Measurements from ENCODE around the gene MTRF1L.
"Not testable (repeated sequence)": the region's sequence is repeated elsewhere in the genome, so short reads cannot be mapped to it uniquely, and the experiment has no call there.

The MTRF1L gene

DNA sequence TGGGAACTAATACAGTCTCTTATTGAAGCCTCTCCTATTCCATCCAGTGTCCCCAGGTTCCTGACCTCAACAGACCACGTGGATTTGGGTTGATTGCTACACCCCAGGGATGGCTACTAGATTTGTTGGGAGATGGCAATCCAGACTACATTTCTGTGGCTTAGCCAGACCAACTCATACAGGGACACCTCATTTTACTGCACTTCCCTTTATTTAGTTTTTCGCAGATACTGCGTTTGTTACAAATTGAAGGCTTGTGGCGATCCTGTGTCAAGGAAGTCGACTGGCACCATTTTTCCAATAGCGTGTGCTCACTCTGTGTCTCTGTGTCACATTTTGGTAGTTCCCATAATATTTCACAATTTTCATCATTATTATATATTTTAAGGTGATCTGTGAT is 10.3 kb upstream of the MTRF1L start:
- in situ Hi-C loops (cut with HindIII; ENCODE audit: low pct_ligation_motif_present, low sequenced_read_pairs): no loop called here
- Histone ChIP-seq H3K4me3 (ENCODE audit: low read depth, low read length) (no peak overlapping the region), H3K27ac (no peak overlapping the region)

GRCh38 chr6:153003366-153003690 is 819 bp upstream of the MTRF1L start:
- TF ChIP-seq, protein P1, sequence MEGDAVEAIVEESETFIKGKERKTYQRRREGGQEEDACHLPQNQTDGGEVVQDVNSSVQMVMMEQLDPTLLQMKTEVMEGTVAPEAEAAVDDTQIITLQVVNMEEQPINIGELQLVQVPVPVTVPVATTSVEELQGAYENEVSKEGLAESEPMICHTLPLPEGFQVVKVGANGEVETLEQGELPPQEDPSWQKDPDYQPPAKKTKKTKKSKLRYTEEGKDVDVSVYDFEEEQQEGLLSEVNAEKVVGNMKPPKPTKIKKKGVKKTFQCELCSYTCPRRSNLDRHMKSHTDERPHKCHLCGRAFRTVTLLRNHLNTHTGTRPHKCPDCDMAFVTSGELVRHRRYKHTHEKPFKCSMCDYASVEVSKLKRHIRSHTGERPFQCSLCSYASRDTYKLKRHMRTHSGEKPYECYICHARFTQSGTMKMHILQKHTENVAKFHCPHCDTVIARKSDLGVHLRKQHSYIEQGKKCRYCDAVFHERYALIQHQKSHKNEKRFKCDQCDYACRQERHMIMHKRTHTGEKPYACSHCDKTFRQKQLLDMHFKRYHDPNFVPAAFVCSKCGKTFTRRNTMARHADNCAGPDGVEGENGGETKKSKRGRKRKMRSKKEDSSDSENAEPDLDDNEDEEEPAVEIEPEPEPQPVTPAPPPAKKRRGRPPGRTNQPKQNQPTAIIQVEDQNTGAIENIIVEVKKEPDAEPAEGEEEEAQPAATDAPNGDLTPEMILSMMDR (IDR thresholded peaks at IDR 0.05; ENCODE audit: low read depth, low read length, missing control alignments): no peak
- no peak for DNase-seq
- in situ Hi-C loops (cut with HindIII; ENCODE audit: low pct_ligation_motif_present, low sequenced_read_pairs): no loop called here

More for the DNA sequence above, 10.3 kb upstream of the MTRF1L start:
- no peak for DNase-seq
- H3K36me3 ChIP-seq (replicated peaks): no peaks in the 10 kb centered on the region
- no peaks in the 10 kb centered on the region for H3K27me3 ChIP-seq (replicated peaks)
- TF ChIP-seq, protein P1 (IDR thresholded peaks at IDR 0.05; ENCODE audit: low read depth, low read length, missing control alignments): no peak

GRCh38 chr6:153001767-153002612 is 519 bp downstream of the MTRF1L start:
- Histone ChIP-seq H3K4me3 (ENCODE audit: low read depth, low read length) (peak overlapping the region; percentile 75), H3K27me3 (replicated peaks) (no peaks in the 10 kb centered on the region), H3K36me3 (replicated peaks) (peaks cover 8% of the 10 kb centered on the region), H3K27ac (peak overlapping the region; percentile 96)
- TF ChIP-seq, protein P1 (IDR thresholded peaks at IDR 0.05; ENCODE audit: low read depth, low read length, missing control alignments): no peak
- no peak for DNase-seq
- in situ Hi-C loops (cut with HindIII; ENCODE audit: low pct_ligation_motif_present, low sequenced_read_pairs): no loop called here

More at GRCh38 chr6:153003366-153003690, 819 bp upstream of the MTRF1L start:
- peak overlapping the region; percentile 96 for H3K27ac ChIP-seq
- H3K4me3 ChIP-seq (ENCODE audit: low read depth, low read length): peak overlapping the region; percentile 75
- peaks cover 3% of the 10 kb centered on the region for H3K36me3 ChIP-seq (replicated peaks)
- no peaks in the 10 kb centered on the region for H3K27me3 ChIP-seq (replicated peaks)

GRCh38 chr6:153000790-153001189 is 1.7 kb downstream of the MTRF1L start:
- in situ Hi-C loops (cut with HindIII; ENCODE audit: low pct_ligation_motif_present, low sequenced_read_pairs); H3K27ac ChIP-seq; H3K27me3 ChIP-seq (replicated peaks); DNase-seq: not testable (repeated sequence)
- H3K36me3 ChIP-seq (replicated peaks): peaks cover 11% of the 10 kb centered on the region
- peak overlapping the region; percentile 75 for H3K4me3 ChIP-seq (ENCODE audit: low read depth, low read length)

DNA sequence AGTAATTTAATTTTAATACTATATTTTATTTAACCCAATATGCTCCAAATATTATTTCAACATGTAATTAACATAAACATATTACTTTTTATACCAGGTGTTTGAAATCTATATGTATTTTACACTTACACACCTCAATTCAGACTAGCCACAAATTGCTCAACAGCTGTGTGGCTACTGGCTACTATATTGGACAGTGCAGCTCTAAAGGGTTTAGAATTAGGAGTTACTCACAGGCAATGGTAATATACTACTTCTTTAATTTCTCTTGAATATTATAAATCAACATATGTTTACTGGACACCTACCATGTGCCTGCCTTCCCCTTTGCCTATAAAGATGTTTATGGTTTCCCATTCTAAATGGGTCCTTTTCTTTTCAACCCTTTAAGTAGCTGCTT is 2.3 kb downstream of the MTRF1L start:
- H3K4me3 ChIP-seq (ENCODE audit: low read depth, low read length): no peak overlapping the region
- in situ Hi-C loops (cut with HindIII; ENCODE audit: low pct_ligation_motif_present, low sequenced_read_pairs): no loop called here
- no peak for DNase-seq
- H3K36me3 ChIP-seq (replicated peaks): peaks cover 11% of the 10 kb centered on the region
- no peaks in the 10 kb centered on the region for H3K27me3 ChIP-seq (replicated peaks)
- TF ChIP-seq, protein P1 (IDR thresholded peaks at IDR 0.05; ENCODE audit: low read depth, low read length, missing control alignments): no peak
- H3K27ac ChIP-seq: no peak overlapping the region

- H3K4me3 ChIP-seq (ENCODE audit: low read depth, low read length); H3K27me3 ChIP-seq (replicated peaks); H3K27ac ChIP-seq; DNase-seq; in situ Hi-C loops (cut with HindIII; ENCODE audit: low pct_ligation_motif_present, low sequenced_read_pairs): not testable (repeated sequence)
- H3K36me3 ChIP-seq (replicated peaks): peaks cover 13% of the 10 kb centered on the region
Observed at GRCh38 chr6:152999538-152999937, 3.0 kb downstream of the MTRF1L start.

DNA sequence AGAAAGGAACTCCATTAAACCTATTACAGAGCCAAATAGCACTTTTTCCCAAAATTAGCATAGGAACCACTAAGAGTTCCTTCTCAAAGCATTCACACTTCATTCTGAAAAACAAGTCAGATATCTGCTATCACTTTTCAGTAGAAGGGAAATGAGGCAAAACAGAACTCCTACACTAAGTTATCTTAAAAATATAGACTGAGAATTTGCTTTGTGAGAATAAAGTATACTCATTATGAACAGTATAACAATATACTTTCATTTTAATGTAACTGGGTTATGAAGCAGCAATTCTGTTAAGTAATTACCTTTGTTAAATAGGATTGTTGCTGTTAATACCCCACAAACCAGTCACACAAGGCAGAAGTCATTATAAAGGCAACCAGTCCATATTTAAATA is 8.7 kb downstream of the MTRF1L start:
- Histone ChIP-seq H3K4me3 (ENCODE audit: low read depth, low read length) (no peak overlapping the region), H3K27ac (no peak overlapping the region), H3K36me3 (replicated peaks) (peaks cover 43% of the 10 kb centered on the region), H3K27me3 (replicated peaks) (no peaks in the 10 kb centered on the region)
- TF ChIP-seq, protein P1 (IDR thresholded peaks at IDR 0.05; ENCODE audit: low read depth, low read length, missing control alignments): no peak
- no peak for DNase-seq
- in situ Hi-C loops (cut with HindIII; ENCODE audit: low pct_ligation_motif_present, low sequenced_read_pairs): no loop called here

All from brain microvascular endothelial cell (primary cell).